ENCODE data around the gene USP6NL.

- TF ChIP-seq POLR2AphosphoS5 (IDR thresholded peaks at IDR 0.05) (no peak), POLR2A (IDR thresholded peaks at IDR 0.05; ENCODE audit: low read depth) (no peak), EP300 (IDR thresholded peaks at IDR 0.05) (no peak)
- TF ChIP-seq, protein P1, sequence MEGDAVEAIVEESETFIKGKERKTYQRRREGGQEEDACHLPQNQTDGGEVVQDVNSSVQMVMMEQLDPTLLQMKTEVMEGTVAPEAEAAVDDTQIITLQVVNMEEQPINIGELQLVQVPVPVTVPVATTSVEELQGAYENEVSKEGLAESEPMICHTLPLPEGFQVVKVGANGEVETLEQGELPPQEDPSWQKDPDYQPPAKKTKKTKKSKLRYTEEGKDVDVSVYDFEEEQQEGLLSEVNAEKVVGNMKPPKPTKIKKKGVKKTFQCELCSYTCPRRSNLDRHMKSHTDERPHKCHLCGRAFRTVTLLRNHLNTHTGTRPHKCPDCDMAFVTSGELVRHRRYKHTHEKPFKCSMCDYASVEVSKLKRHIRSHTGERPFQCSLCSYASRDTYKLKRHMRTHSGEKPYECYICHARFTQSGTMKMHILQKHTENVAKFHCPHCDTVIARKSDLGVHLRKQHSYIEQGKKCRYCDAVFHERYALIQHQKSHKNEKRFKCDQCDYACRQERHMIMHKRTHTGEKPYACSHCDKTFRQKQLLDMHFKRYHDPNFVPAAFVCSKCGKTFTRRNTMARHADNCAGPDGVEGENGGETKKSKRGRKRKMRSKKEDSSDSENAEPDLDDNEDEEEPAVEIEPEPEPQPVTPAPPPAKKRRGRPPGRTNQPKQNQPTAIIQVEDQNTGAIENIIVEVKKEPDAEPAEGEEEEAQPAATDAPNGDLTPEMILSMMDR (IDR thresholded peaks at IDR 0.05): no peak
These were observed 64.9 kb downstream of the USP6NL start for GRCh38 chr10:11546581-11546980.

Data from esophagus muscularis mucosa (tissue), 4 donors.